K562 (cell line): Measurements from ENCODE around the gene IL4R. TPM values are rescaled to one million over a fixed set of nuclear protein-coding genes. Genes with fewer than 3 reads are reported as not detected.

ENCODE experiments used
- ATAC-seq: fragments of 200-7000 bp; cut with Tn5 transposase; 3 replicates; pipeline ENCODE4 v1.9.1; 2020; ENCODE audit warnings: moderate library complexity
- BruUV-seq: library from RNA; stranded (reverse); fragments of 400-500 nt; replicated peaks from 2 replicates; lab custom pipeline; 2021; lab: Mats Ljungman, UMichigan
- CTCF ChIA-PET: fragments of 300-600 bp; formaldehyde crosslinking; extraction: SDS; loops from one replicate; lab custom pipeline; 2021; ENCODE audit warnings: low intra/inter-chr PET ratio; lab: Yijun Ruan, JAX
- POLR2A ChIA-PET: fragments of 300-600, 350-650 bp; sonication (Branson Sonifier 250); formaldehyde crosslinking; extraction: SDS; loops from one replicate; lab custom pipeline; 2021; ENCODE audit warnings: antibody characterized with exemption, inconsistent platforms; lab: Yijun Ruan, JAX
- DNase-seq, 4 experiments: peaks; one replicate each; pipeline versions ENCODE4 v3.0.0 to v3.0.0-alpha.2; 2011 to 2018; ENCODE audit warnings: low spot score in 3 of 4, mixed read lengths in 3 of 4; ENCODE audit errors: extremely low read depth in 1 of 4
- FAIRE-seq: peaks from 2 replicates; lab custom pipeline; 2011; peaks lifted over from hg19 to GRCh38; lab: Jason Lieb, UNC
- H2AFZ ChIP-seq: 2 replicates; pipeline ENCODE4 v1.6.0; 2011; ENCODE audit warnings: low read depth, low read length, control low read depth, inconsistent platforms
- H3K27ac ChIP-seq: fragments of 200-600 bp; 3 replicates; pipeline ENCODE4 v1.8.0; 2011; ENCODE audit warnings: low read depth, mild to moderate bottlenecking, control low read depth, inconsistent platforms, low read length, moderate library complexity, mixed read lengths; ENCODE audit errors: extremely low read depth
- H3K27me3 ChIP-seq, 2 experiments: fragments of 300-600 bp in 1 of 2; 2 replicates in 1 of 2; 3 replicates in 1 of 2; pipeline versions ENCODE4 v1.6.0 to v1.8.0; 2011; ENCODE audit warnings: inconsistent platforms in 2 of 2, low read length in 2 of 2, mild to moderate bottlenecking in 1 of 2, mixed read lengths in 1 of 2, moderate library complexity in 1 of 2; ENCODE audit not compliant: control insufficient read depth in 2 of 2, insufficient read depth in 2 of 2
- H3K36me3 ChIP-seq: fragments of 300-600 bp; 3 replicates; pipeline ENCODE4 v1.8.0; 2011; ENCODE audit warnings: mild to moderate bottlenecking, low read length, inconsistent platforms; ENCODE audit not compliant: control insufficient read depth, insufficient read depth
- H3K4me1 ChIP-seq, 2 experiments: fragments of 200-600 bp in 1 of 2; replicated peaks in 1 of 2; 2 replicates in 1 of 2; 3 replicates in 1 of 2; pipeline versions ENCODE4 v1.5.1 to v1.8.0; 2011; ENCODE audit warnings: inconsistent platforms in 2 of 2, low read length in 2 of 2, mild to moderate bottlenecking in 1 of 2, mixed read lengths in 1 of 2, moderate library complexity in 1 of 2; ENCODE audit not compliant: control insufficient read depth in 2 of 2, insufficient read depth in 2 of 2
- H3K4me2 ChIP-seq: 2 replicates; pipeline ENCODE4 v1.6.1; 2011; ENCODE audit warnings: low read length, control low read depth, inconsistent platforms, mixed read lengths; ENCODE audit not compliant: insufficient read depth
- H3K4me3 ChIP-seq: fragments of 200-600 bp; sonication (generic), shearing (Covaris generic); 2 replicates; pipeline ENCODE4 v1.5.1; 2016; ENCODE audit warnings: control low read depth, inconsistent platforms
- H3K79me2 ChIP-seq: fragments of 200-600 bp; 3 replicates; pipeline ENCODE4 v1.8.0; 2011; ENCODE audit warnings: low read length, inconsistent platforms; ENCODE audit not compliant: control insufficient read depth, insufficient read depth
- H3K9ac ChIP-seq, 2 experiments: 2 replicates each; pipeline versions ENCODE4 v1.6.0 to v1.6.1; 2011; ENCODE audit warnings: low read depth in 2 of 2, low read length in 2 of 2, control low read depth in 1 of 2, inconsistent platforms in 1 of 2, mild to moderate bottlenecking in 1 of 2, mixed read lengths in 1 of 2; ENCODE audit not compliant: insufficient read depth in 1 of 2
- H3K9me1 ChIP-seq: one replicate; pipeline ENCODE4 v1.6.0; 2011; ENCODE audit warnings: inconsistent platforms, mild to moderate bottlenecking, low read length, moderate library complexity; ENCODE audit not compliant: control insufficient read depth, insufficient read depth
- H3K9me3 ChIP-seq: replicated peaks from 2 replicates; pipeline ENCODE4 v1.5.1; 2011; ENCODE audit warnings: low read depth, low read length, inconsistent platforms; ENCODE audit not compliant: control insufficient read depth, insufficient read depth
- H4K20me1 ChIP-seq: replicated peaks from 2 replicates; pipeline ENCODE4 v1.6.1; 2011; ENCODE audit warnings: low read length, inconsistent platforms, mixed read lengths; ENCODE audit not compliant: control insufficient read depth, insufficient read depth
- NCOA1 ChIP-seq: fragments of 450-650 bp; IDR thresholded peaks from 2 replicates; pipeline ENCODE4 v1.6.1; 2016; ENCODE audit warnings: low read depth
- RBM25 ChIP-seq: fragments of 200-400 bp; formaldehyde crosslinking; IDR thresholded peaks from 2 replicates; pipeline ENCODE4 v1.6.1; 2018; ENCODE audit warnings: low read length, low read depth, moderate library complexity; ENCODE audit not compliant: severe bottlenecking
- ZBTB1 ChIP-seq: sonication (generic); formaldehyde crosslinking; IDR thresholded peaks from 2 replicates; pipeline ENCODE4 v1.8.1; 2023; ENCODE audit warnings: missing genetic modification reagents, low read depth, mild to moderate bottlenecking, borderline replicate concordance
- ZNF280B ChIP-seq: fragments of 250-450 bp; sonication (Bioruptor Pico); IDR thresholded peaks from 2 replicates; pipeline ENCODE4 v1.5.1; 2021; ENCODE audit warnings: mild to moderate bottlenecking
- WGBS: fragments of 100-300 bp; shearing (Covaris generic); methylation state at CpG from one replicate; pipeline ENCODE4 v1.1.6; 2016; ENCODE audit warnings: low coverage, mixed read lengths; ENCODE audit not compliant: insufficient coverage; ENCODE audit errors: missing lambda C conversion rate; 5-methylcytosine and 5-hydroxymethylcytosine counted together
- in situ Hi-C: fragments of 300-500 bp; cut with MboI; formaldehyde crosslinking; loops from 4 replicates; pipeline ENCODE4 v1.15.0; 2018; ENCODE audit warnings: inconsistent platforms, mixed read lengths
- intact Hi-C: fragments of 100-400 bp; cut with micrococcal nuclease; formaldehyde crosslinking; loops from 2 replicates; pipeline ENCODE4 v1.14.2; 2022
- polyA plus RNA-seq, 8 experiments: library from polyadenylated mRNA; depleted of rRNA in 4 of 8; stranded (reverse) in 5 of 8; unstranded in 3 of 8; fragments of >200 nt; fragmentation: Nextera tagmentation in 2 of 8; fragmentation: Illumina TruSeq in 1 of 8; extraction: Ambion mirVana in 2 of 8; extraction: Trizol in 1 of 8; gene quantifications; 2 replicates each; pipeline versions ENCODE4 v1.2.1 to v1.2.3, GENCODE V29; 2011 to 2014; ENCODE audit warnings: inconsistent platforms in 1 of 8, missing spikeins in 1 of 8
- total RNA-seq, 7 experiments: library from RNA; depleted of rRNA in 6 of 7; stranded (reverse); fragments of >200 nt in 6 of 7; fragmentation: Illumina TruSeq in 2 of 7; extraction: Trizol in 2 of 7; gene quantifications; 2 replicates each; pipeline versions ENCODE4 v1.2.1 to v1.2.3, GENCODE V29; 2011 to 2021; ENCODE audit warnings: low replicate concordance in 1 of 7
- TF ChIP-seq, protein P1 (sequence below): fragments of 250-450 bp; sonication (Bioruptor Pico); IDR thresholded peaks from 2 replicates; pipeline ENCODE4 v1.8.0; 2022; ENCODE audit warnings: moderate library complexity, mild to moderate bottlenecking, inconsistent platforms

Gene IL4R
- total and polyA plus RNA-seq, 9 of the 15 experiments (the other 6 are each of a cell fraction or from before 2014, with no cell fraction given), result 0.17 to 5.8 (median 3.3) TPM

- TF ChIP-seq ZNF280B (no peak), NCOA1 (no peak), ZBTB1 (CRISPR knock-in tag) (no peak)
Measured at GRCh38 chr16:27320261-27321012, 6.7 kb downstream of the IL4R start (continued).

DNA sequence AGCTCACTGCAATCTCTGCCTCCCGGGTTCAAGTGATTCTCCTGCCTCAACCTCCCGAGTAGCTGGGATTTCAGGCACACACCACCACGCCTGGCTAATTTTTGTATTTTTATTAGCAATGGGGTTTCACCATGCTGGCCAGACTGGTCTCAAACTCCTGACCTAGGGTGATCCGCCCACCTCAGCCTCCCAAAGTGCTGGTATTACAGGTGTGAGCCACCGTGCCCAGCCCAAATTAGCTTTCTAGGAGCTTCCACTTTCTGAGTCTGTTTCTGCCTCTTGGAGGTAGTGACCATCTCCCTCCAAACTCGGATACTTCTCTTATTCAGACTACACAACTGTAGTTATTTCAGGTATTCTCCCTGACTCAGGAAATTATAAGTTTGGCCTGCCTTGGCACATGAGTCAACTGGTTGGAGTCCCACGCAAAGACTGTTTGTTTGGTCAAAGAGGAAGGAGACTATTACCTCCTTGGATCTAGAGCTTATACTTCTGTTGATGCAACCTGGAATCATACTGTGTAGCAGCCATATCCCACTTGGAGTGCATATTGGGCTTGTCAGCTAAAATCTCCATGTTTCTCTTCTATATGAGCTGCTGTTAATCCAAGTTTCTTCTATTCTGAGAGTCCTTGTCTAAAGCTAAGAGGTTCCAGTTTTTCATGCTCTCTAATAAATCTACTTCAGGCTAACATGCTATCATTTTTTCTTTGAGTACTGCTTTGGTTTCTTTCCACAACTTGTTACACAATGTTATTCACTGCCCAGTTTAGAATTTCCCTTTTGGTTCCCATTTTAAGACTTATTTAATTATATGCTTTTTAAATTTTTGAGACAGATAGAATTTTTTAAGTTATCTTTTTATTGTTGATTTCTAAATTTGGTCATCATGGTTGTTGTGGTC, 7.5 kb downstream of the IL4R start:
- H3K27ac ChIP-seq, result no peak overlapping the region
- H3K79me2 ChIP-seq, result no peaks in the 10 kb centered on the region
- H3K27me3 ChIP-seq, result peaks cover 3 to 13% of the 10 kb centered on the region in 2 experiments; a peak in 2 of 5 replicates
- no peak for FAIRE-seq
- WGBS, result 9% methylated on average over 6 of the region's 7 CpGs
- no peak for DNase-seq
- no peaks in the 10 kb centered on the region for H3K9me3 ChIP-seq
- intact Hi-C loops (no loop called here), in situ Hi-C loops (no loop called here)
- 0 out of 2 replicates have a peak, but pooled peaks cover 7% of the 10 kb centered on the region for H4K20me1 ChIP-seq
- ChIA-PET POLR2A (interaction anchor here (0.7 to 2.8 kb wide), 4 partner anchors 9 to 31 kb away, joined by 3 to 18 read pairs (median 3); no protein-coding TSS in a partner anchor), CTCF (no interaction called here)
- H3K9ac ChIP-seq, result no peak overlapping the region
- H2AFZ ChIP-seq, result no peak overlapping the region
- ATAC-seq, result no peak
- no peak overlapping the region for H3K4me2 ChIP-seq
- H3K36me3 ChIP-seq, result no peaks in the 10 kb centered on the region
- BruUV-seq, result no TSS peak
- no peaks in the 10 kb centered on the region for H3K4me1 ChIP-seq
- TF ChIP-seq, protein P1, sequence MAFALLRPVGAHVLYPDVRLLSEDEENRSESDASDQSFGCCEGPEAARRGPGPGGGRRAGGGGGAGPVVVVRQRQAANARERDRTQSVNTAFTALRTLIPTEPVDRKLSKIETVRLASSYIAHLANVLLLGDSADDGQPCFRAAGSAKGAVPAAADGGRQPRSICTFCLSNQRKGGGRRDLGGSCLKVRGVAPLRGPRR (CRISPR knock-in tag), result no peak
- TF ChIP-seq RBM25, result peak; percentile 30
- H3K4me3 ChIP-seq, result no peak overlapping the region
- H3K9me1 ChIP-seq, result no peaks in the 10 kb centered on the region
